Measurements from ENCODE around the gene SYT2.

SYT2 gene

DNA sequence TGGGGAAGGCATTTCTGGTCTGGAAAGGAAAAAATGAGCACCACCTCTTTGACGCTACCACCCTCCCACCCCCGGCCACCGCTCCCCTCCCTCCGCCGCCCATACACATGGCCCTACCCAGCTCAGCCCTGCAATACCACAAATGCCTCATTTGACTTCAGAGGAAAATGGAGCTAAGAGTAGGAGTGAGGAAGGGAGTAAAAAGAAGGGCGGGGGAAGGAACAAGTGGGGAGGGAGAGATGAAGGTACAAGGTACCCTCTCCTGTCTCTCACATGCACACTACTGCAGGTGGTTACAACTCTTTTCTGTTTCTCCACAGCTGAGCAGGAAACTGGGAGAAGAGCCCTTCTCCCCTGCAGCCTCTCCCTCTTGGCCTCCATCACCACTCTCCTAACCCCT is 7.1 kb downstream of the SYT2 start:
- DNase-seq, result no peak

DNA sequence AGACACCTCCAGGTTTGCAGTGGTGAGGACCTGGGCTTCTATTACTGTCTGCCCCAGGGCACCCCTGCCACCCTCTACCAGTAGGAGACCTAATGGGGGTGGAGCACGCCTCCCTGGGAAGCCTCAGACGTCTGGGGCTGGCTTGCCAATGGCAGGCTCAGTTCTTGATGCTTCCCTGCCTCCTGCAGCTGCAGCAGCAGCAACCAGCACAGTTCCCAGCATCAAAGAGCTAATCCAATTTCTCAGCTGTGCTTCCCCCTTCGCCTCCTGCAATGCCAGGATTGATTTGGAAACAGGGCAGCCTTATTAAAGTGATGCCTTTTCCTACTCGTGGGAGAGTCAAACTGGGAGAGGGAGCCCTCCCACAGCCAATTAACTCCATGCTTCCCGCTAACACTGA is 8.2 kb downstream of the SYT2 start:
- no peak for DNase-seq

DNA sequence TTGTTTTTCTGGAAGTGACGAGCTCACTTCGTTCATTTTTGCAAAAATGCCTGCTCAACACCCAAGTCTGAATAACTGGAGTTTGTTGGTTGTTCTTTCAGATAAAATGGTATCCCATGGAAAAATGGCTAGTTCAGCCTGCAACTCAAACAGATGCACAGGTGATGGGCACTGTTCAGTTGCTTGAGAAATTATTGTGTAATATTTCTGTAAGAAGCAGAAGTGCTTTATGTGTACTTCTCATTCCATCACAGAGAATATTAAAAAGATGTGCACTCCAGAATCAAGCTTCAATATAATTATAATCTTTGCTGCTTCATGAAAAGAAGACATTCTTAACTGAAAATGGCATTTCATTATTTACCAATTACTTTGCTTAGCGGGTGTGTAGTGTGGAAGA is 9.1 kb downstream of the SYT2 start:
- no peak for DNase-seq

DNA sequence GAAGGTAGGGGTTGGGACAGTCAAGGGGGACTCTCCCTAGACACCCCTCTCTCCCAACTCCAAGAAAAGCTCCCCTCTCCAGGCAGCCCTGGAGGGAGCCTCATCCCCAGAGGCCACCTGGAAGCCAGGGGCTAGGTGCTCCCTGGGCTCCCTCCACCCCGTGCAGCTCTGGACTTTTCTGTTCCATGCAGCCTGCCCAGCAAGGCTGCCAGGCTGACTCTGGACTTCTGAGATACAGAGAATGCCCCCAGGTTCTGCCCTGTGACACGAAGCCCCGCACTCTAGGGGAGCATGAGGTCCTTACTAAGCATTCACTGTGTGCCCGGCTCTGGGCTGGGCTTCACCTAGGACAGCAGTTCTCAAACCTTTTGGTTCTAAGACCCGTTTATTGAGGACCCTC is 10.2 kb downstream of the SYT2 start:
- no peak for DNase-seq

DNA sequence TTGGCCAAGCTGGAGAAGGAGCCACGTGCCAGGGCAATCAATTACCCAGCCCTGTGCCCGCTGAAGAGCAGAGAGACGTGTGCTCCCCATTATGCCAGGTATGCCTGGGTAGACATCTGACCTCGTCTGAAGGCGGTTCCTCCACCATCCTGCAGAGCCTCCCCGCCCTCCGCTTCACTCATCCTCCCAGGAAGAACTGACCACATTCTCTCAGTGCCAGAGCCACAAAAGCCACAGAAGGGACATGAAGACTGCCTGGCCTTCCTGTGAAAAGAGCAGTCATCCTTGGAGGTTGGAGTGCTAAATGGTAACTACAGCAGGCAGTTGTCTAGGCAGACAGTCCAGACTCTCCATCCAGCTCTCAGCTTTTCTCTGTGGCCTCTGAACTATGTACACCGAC is 12.0 kb downstream of the SYT2 start:
- DNase-seq, result no peak

DNA sequence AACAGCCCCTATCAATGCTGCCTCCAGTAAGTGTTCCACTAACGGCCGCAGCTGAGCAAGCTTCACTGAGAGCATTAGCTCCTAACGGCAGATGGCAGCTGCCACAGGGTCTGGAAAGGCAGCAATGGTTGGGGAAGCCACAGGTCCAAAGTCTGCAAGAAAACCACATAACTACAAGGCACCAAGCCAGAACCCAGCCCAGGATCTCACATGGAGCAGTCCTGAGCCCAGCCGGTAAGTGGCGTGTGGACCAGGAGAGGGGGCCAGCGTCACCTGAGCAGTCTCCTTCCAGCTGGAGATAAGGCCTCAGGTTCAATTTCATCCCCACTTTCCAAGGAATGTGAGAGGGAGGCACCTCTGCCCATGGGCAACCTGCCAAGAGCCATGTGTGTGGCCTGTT is 13.2 kb downstream of the SYT2 start:
- DNase-seq, result no peak

DNA sequence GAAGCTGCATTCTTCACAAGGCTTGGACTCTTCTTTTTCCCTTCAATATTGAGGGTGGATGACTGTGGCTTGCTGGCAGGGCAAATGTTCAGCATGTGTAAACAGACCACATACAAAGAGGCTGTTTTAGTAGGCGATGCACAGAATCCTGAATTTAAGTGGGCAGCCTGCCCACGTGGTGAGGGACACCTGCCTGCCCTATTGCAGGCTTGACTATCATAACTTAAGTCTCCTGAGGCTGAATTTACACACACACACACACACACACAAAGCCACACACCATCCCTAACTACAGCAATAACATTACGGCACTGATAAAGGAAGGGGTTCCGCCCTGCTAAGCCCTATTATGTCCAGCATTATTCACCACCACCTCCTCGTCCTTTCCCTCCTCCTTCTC is 15.9 kb downstream of the SYT2 start:
- DNase-seq, result no peak

DNA sequence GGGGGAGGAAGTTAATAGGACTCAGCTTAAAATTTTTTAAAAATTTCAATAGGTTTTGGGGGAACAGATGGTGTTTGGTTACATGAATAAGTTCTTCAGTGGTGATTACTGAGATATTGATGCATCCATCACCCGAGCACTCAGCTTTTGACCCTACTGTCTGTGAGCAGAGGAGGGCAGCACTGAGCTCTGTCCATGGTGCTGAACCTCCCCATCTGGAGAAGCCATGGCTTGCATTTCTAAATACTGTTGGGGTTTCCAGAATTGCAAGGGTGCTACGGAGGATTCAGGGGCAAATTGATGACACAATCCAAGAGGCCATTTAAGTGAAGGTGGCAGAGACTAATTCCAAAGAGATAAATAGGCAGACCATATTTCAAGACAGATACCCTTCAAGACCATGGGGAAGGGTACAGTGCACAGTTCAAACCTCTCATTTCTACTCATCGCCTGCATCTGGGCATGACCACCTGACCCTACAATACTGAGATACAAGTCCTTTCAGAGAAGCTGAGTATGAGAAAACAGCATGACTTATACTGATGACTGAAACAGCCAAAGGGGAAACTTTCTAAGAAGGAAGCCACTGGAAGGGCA is 17.2 kb downstream of the SYT2 start:
- DNase-seq, result no peak

DNA sequence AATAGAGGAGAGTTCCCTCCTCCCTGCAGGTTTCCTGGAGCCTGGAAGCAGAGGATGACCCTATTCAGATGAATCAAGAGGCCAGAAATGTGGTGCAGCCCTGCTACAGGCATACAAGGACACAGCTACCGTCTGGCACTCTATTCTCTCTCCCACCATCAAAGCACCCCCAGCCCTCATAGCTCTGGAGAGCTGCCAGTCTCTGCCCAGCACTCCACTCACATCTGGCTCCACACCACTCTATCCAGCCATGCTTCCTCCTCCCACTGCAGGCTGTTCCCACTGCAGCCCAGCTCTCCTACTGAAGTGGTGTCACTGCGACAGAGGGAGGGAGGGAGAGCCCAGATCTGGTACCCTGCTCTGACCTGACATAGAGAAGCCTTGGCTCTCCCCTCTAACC is 18.4 kb downstream of the SYT2 start:
- no peak for DNase-seq

DNA sequence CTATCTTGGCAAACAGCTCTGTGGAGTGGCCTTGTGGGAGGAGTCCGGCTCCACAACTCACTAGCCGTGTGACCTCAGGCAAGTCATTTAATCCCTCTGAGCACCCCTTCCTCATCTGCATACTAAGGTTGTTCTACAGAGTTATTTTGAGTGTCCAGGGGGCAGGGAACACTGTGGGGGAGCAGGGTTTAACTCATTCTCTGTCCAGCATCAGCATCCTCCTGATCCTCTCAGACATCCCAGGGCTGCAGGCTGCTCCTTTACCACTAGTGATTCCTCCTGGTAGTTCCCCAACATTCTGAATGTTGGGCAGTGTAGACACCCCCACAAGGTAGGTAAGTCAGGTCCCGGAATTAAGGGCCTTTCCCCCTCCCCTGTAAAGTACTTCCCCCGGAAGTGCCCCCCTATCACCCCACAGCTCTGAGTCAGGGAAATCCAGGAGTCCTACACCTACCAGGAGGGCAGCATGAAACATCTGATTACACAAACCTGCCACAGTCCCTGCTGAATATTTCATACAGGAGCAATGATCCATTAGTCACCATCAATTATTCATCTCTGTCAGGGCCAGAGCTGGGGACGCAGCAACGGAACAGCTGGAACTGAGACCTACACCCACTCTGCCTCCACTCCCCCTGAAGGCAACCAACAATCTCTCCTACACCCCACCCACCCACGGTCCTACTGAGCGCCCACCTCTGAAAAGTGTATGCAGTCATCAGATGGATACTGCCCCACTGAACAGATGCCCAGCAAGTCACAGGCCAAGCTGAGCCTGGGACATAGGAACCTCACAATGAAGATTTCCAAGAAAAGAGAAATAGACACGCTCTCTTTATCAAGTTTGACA is 20.5 kb downstream of the SYT2 start:
- no peak for DNase-seq

DNA sequence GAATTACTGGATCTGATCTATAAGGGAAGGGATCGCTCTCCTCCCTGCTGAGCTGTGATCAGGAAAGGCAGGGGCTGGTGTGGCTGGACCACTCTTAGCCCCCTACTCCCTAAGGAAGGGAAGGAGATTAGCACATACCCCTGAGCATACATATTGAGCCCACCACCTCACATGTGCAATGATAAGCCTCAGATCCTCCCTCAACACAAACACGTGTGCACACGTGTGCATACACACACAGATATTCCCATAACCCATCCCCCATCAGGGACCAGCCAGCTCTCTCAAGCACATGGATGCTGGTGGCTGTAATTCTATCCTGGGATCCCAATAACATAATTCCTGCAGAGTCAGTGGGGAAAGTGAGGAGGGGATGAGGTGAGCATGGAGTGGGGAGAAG is 21.2 kb downstream of the SYT2 start:
- no peak for DNase-seq

DNA sequence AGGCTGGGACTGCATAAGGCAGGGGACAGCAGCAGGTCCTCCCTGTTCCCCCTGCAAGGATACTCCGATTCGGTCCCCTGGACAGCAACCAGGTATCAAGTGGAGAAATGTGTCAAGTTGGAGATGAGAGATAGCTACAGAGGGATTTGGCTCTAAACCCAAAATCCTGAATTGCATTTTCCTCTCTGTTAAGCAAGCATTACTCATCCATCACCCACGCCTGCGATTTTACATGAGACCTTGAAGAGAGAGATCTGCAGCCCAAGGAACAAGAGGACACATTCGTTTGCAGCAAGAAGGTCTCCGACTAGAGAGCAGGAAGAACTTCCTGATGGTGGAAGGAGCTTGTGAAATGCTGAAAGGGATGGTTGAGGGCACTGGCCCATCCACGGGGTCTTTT is 21.9 kb downstream of the SYT2 start:
- no peak for DNase-seq

DNA sequence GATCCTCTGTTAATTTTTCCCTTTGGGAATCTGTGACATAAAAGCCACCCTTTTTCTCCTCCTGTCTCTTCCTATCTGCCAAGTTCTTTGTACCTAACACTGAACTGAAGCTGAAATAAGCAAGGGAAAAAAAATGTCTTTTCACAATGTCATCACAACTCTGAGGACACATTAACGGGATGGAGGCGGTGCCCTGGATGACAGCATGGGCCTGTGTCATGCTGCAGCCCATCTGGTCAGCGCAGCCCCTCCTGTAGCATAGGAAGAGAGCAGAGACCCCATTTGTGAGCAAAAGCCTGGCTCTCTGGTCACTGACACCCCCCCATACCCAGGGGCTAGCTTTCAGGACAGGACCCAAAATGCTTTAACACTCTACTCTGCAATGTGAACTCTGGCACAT is 22.5 kb downstream of the SYT2 start:
- DNase-seq, result no peak

DNA sequence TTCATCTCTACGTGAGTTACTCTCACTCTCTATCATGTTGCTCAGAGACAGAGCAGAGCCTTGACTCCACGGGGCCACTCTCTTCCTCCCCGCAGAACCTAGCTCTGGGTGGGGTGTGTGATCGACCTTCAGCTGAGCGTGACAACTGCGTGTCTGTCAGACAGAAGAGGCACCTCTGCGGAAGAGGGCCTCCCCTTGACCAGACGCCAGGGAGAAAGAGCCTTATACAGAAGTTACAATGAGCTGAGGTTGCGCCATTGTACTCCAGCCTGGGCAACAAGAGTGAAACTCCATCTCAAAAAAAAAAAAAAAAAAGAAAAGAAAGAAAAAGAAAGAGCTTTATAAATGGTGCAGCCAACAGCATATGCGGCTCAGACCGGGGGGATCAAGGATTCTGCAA is 22.9 kb downstream of the SYT2 start:
- DNase-seq, result no peak

DNA sequence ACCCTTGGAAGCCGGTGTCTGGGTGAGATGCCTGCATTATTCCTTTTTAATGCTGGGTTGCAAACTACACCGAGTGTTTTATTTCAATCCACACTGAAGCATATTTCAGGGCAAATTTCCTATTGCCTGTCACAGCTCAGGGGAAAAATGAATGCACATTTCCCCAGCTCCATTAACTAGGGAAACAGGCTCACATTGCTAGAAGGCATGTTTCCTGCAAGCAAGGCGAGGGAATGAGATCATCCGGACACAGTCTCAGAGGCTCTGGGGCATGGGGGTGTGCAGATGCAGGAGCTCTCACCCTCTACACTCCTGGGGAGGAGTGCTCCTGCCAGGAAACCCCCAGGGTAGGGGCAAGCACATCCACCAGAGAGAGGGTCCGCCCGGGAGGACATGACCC is 24.6 kb downstream of the SYT2 start:
- DNase-seq, result no peak

DNA sequence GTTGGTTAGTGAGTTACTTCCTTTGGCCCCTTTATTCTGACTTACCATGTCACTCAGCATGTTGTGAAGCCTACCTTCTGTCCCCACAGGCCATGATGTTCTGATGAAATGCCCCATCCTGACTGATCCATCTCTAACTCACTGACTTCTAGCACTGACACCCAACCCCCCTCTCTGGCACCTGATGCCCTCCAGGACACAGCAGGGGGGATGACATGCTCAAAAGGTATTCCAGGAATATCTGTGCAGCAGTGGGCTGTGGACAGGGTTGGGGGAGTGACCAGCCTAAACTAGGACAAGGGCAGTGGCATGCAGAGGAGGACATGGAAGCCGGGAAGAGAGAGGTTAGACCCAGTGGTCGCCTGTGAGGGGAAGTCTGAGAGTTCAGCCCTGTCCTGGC is 25.5 kb downstream of the SYT2 start:
- DNase-seq, result no peak

DNA sequence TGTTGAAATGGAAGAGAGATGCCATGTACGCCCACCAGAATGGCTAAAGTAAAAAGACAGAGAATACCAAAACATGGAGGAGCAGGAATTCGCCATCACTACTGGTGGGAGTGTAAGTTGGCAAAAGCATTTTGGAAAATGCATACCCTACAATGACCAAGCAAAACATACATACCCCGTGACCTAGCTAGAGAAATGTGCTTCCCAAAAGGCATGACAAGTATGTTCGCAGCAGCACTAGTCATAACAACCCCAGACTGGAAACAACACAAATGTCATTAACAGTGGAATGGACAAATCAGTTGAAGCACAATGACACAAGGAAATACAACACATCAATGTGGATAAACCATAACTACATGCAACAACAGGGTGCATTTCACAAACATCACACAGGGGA is 27.2 kb downstream of the SYT2 start:
- no peak for DNase-seq

DNA sequence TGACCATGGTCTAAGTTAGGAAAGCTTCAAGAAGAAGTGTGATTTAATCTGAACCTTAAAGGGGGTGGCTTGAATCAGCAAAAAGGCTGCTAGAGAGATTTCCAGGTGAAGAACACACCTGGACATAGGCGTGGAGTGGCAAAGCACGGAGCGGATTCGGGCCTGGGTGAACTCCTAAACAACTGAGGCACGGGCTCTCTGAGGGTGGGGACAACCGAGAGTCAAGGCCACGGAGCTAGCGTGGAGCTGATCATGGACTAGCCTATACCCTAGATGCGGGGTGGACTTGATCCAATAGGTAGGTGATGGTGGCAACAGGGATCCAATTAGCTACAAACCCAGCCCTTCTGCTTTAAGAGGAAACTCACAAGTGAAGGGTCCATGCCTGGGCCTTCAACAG is 27.8 kb downstream of the SYT2 start:
- DNase-seq, result no peak

DNA sequence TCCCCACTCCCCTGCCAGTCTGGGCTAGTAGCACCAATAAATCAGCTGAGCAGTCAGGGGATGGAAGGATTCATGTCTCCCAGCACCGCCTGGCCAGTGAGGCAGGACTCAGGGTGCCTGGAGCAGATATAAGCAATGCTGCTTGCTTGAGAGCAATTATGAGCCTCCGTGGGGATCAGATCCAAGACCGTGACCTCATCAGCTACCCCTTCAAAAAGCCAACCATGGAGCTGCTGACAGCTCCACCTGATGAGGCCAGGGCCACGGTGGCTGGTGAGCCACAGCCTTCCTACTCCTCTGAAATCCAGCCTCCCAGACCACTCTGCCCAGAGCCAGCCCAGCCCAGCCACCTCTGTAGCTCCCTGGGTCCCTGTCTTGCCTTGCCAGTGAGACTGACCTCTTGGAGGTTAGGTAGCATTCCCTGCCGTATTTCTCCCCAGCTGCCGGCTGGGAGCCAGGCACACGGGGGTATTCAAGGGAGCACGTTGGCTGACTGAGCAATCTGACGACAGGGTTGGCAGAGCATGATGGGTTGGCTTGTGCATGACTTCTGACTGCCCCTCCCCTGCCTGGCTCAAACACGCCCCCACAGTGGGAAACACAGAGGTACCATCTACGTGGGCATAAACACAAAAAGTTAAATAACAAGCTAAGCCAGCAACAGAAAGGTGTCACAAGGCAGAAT is 28.4 kb downstream of the SYT2 start:
- DNase-seq, result no peak

DNA sequence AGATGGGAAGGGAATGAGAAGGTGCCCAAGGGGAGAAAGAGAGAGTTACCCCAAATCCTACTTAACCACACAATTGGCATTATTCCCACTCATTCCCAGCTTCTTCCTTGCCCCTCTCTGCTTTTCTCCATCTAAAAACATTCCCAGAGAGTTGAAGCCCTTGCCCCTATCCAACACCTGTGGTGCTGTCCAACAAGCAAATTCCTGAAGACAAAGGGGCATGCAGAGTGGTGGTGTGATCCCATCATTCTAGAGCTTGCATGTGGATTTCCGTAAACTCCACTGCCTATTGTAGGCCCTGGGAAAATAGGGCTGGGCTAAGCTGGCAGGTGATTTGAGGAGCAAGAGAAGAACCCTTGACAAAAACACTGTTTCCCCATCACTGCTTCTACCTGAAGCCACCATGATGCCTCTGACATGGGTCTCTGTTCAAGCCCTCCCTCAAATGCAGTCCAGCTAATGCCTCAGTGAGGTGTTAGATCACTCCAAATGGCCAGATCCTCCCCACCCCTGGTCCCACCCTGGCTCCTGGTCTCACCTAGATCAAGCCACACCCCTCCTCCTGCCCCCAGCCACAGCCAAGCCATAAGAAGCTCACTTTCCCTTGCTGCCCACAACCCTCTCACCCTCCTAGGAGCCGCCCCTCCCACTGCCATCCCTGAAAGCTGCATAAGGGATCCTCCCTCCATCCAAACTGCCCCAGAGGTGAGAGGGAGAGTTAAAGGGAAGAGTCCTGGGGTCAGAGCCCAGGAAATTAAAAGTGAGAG is 29.5 kb downstream of the SYT2 start:
- no peak for DNase-seq

DNA sequence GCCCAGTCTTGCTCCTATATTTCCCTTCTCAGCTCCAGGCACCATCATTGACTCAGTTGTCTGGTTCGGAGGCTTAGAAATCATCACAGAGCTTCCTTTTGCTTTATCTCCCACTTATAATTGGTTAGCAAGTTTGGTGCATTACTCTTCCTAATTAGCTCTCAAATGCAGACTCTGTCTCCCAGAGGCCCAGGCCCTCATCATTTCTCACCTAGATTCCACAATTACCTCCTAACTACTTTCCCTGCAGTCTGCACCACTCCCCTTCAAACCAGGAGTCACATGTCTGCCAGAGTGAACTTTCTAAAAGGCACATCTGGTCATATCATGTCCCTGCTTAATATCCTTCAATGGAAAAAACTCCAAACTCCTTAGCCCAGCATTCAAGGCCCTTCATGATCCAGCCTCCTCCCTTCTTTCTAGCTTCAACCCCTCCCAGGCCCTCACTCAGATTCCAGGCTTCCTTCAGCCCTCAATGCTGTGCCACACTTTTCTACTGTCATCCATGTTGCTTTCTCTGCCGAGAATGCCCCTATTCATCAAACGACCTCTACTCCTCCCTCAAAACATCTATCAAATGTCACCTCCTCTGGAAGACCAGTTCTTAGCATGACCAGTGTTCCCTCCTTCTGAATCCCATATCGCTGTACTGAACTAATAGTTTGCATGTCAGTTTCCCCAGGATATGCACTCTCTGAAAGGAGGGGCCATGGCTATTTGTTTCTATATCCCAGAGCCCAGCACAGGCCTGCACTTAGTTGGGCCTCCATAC is 30.7 kb downstream of the SYT2 start:
- DNase-seq, result no peak

DNA sequence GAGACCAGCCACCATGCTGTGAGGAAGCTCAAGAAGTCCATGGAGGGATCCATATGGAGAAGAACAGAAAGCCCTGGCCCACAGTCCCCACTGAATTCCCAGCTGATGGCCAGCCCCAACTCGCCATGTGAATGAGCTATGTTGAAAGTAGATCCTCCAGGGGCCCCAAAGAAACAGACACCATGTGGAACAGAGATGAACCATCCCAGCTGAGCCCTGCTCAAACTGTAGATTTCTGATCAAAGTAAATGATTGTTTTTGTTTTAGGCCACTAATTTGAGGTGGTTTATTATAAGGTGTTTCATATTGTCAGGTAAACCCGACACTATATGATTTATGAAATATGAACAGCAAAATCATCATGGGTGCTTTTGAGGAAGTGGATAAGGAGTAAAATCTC is 32.8 kb downstream of the SYT2 start:
- no peak for DNase-seq

DNA sequence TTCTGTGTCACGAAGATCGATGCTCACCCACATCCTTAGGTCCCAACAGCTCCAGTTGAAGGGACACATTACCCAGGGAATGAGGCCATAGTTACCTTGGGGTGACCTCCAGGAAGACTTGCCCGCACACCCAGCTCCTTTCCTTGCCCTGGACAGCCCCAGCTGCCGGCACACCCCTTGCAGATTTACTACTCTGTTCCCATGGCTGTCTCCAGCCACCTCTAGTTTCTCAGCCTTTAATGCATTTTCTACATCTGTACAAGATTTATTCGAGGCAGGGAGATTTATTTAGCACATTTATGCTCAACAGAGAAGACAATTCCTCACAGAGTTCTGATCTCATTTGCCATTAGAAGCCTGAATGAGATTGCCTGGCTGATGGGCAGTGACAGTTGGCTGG is 36.7 kb downstream of the SYT2 start:
- DNase-seq, result no peak
